Activated CD4-positive, alpha-beta T cell treated with anti-CD3 and anti-CD28 coated beads for 48 hours (primary cell): ENCODE results near the gene LMX1A.

Source experiments
- DNase-seq: peaks from one replicate; pipeline ENCODE4 v3.0.0-alpha.2; 2020

Gene LMX1A

DNA sequence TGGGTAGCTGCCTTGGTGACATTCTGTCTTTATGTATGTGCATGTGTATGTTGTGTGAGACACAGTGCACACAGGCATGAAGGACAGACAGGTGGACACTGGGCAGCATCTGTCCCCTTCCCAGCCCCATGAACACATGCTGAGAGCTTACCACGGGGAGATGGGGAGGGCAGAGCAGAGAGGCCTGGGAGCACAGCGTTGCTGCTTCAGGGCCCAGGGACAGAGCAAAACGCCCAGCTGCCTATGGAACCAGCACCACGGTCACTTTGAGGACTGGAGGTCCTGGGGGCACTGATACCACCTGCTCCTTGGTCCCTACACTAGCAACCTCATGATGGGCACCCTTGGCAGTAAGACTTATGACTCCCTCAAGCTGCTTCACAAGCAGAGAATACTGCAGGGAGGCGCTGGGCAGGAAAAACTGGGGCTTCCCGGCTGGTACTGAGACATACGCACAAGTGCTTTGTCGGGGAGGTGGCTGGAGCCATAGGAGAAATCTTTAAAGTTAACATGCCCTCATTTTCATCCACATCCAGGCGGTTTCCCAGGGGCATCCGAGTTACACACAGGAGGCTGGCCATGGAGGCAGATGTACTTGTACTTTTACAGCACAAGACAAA, 40.3 kb downstream of the LMX1A start:
- DNase-seq: no peak

DNA sequence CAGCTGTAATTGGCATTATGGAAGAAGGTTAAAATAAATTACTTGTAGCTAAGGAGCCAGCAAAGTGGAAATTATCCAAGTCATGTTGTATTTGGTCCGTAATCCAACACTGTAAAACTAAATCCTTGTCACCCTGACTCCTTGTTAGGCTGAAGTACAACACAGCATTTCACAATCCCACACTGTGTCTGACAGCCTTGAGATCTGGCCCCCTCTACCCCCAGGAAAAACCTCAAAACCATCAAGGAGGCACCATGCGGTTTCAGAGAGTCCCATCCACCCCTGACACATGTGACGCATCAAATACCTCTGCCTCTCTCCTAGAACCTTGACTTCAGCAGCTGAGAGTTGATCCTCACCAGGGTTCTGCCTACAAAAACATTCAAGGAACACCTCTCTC, 41.0 kb downstream of the LMX1A start:
- DNase-seq: no peak

DNA sequence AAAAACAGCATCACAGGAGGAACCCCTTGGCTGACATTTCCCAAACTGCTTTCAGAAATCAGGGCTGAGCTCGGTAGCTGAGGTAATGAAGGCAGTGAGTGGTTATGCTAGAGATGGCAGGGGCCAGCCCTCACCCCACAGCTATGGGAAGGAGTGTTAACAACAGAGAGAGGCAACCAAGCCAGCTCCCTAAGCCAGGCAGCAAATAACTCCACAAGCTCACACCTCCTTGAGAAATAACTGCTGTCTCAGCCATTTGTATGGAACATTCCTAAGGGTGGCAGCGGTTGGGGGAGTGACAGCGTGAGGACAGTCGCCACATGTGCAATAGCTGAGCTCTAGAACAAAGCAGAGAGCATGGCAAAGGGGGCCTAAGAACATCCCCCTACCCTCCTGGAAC, 42.6 kb downstream of the LMX1A start:
- no peak for DNase-seq

DNA sequence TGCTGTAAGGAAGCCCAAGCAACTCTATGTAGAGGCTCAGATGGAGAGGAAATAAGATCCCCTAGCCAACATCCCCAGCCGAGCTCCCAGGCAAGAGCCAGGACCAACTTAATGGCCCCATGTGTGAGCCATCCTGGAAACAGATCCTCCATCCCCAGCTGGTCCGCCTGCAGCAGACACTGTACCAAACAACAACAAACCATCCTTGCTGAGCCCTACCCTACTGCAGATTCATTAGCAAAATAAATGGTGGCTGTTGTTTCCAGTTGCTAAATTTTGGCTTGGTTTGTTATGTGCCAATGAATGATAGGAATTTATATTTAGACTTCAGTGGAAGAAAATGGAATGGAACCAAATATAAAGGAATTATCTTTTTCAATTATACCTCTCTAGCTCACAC, 43.9 kb downstream of the LMX1A start:
- DNase-seq: no peak

DNA sequence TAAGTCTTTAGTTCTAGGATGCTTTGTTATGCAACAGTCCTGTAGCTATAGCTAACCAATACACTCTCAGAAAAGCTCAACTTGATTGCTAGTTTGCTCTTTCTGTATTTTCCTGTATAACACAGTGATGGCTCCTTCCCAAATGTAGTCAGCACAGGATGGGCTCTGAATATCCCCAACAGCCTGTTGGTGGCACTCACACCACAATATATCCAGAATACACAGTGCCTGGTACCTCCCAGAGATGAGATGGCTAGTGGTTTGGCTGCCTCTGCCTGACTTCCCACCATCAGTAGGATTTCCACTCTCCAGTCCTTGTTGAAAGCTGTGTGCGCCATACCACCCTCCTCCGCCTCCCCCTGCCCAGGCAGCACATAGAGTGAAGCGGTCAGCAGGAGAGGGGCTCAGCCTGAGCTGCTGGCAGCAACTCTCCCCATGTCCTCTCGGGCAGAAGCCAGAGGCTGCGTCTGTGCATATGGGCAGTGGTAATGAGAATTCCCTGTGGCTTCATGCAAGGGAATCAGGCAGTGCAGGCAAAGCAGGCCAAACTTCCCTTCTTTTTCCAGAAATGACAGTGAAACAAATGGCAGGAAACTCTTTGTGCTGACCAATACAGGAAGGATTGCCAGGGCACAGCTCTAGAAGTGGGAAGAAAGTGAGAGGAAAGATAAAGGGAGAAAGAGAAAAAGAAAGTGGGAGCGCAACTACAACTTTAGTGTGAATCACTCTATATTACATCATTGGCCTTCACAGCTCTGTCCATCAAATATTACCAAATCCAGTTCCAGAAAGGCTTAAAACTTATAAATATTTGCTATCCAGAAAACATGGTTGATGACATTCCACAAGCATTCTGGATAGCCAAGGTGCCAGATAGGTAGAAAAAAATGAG, 49.7 kb downstream of the LMX1A start:
- DNase-seq: no peak

DNA sequence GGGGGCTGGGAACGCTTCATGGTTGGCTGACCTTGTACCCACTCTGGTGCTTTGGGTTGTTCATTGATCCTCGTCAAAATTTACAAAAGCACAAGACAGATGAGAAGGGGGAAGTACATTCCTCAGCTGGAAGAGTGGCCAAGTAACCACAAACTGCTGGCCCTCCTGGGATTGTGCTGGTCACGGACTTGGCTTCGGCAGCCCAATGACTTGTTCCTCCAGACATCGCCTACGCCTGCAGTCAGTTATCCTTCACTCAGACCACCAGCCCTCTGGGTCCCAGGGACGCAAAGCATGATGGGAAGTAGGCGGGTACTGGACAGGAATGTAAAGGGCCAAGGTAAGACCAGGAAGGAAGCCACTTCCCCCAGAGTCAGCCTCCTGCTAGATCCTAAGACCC, 53.1 kb downstream of the LMX1A start:
- DNase-seq: no peak

DNA sequence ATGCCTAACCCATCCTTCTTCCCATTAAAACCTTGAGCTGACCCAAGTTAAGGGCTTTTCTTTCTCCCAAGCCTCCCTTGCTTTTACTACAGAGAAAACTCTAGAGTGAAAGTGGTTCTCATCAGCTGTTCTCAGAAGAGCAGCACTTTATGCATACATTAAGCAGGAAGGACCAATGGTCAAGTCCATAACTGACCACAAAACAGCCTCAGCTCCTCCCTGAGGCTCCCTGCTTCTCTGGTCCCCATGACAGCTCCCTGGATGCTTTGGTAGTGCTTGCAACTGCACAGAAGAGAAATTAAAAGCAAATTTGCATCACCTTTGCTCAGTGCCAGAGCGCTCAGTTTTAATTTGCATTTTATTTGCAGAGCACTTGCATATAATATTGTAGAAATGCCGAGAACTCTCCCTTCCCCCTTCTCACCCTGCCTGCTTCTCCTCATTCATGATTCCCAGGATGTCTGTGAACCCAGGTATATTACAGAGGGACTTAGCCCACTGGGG, 56.1 kb downstream of the LMX1A start:
- DNase-seq: no peak

DNA sequence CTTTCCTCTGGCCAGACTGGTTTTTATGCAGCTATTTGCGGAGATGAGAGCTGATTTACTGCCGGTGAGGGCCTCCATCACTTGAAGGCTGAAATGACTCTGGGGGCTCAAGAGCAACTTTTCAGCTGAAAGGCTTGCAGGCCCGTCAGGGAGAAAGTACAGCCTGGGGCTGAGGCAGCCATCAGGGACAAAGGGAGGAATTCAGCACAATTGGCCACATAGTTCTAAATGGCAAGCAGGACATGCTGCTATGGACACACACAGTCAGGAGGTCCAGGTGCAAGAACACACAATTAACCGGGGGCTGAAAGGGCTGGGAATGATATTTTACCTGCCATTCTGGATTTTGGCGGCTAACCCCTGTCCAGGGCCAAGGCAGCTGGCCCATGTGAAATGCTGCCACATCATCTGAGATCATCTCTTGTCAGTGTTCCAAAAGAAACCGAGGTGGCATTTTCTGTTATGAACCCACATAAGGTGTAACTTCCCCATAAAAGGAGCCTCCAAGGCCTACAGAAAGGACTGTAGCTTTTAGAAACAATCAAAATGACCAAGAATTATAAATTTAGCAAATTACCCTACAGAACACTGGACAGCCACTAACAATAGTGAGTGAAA, 58.2 kb downstream of the LMX1A start:
- no peak for DNase-seq

DNA sequence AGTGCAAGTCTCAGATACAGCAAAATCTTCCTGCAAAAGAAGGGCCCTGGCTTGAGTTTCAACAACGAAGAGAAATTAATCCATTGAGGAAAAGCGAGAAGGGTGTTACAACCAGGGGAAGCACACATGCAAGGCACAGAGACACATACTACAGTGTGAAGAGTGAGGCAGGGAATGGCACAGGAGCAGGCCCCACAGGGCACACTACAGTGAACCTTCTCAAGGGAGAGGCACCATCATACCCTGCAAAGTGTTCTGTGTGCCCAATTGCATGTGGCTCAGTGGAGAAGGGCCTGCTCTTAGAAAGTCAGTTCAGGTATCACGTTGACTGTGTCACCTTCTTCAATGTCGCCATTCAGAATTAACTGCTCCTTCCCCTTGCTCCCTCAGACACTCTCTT, 60.3 kb downstream of the LMX1A start:
- no peak for DNase-seq

DNA sequence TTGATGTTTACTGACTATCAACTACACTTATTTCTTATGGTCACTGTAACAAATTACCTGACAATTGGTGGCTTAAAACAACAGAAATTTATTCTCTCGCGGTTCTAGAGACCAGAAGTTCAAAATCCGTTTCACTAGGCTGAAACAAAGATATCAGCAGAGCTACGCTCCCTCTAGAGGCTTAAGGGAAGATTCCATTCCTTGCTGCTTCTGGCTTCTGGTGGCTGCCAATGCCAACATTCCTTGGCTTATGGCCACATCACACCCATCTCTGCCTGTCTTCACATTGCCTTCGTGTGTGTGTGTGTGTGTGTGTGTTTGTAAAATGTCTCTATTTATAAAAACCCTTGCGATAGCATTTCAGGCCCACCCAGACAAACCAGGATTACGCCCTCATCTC, 66.4 kb downstream of the LMX1A start:
- DNase-seq: no peak

DNA sequence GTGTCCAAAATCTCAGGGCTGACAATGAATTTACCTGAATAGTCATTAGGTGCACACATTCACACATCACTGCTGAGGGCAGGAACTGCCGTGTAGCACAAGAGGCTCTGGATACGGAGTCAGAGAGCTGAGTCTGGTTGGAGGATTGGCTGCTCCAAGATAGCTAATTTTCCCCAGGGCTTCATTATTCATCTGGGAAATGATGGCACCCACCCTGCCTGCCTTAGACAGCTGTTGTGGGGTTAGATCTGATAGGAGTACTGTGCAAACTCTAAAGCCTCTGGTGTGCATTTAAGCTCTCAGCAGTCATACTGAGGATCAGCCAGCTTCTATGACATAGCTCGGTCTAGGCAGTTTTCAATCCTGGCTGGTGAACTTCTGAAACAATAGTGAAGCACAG, 67.0 kb downstream of the LMX1A start:
- DNase-seq: no peak

DNA sequence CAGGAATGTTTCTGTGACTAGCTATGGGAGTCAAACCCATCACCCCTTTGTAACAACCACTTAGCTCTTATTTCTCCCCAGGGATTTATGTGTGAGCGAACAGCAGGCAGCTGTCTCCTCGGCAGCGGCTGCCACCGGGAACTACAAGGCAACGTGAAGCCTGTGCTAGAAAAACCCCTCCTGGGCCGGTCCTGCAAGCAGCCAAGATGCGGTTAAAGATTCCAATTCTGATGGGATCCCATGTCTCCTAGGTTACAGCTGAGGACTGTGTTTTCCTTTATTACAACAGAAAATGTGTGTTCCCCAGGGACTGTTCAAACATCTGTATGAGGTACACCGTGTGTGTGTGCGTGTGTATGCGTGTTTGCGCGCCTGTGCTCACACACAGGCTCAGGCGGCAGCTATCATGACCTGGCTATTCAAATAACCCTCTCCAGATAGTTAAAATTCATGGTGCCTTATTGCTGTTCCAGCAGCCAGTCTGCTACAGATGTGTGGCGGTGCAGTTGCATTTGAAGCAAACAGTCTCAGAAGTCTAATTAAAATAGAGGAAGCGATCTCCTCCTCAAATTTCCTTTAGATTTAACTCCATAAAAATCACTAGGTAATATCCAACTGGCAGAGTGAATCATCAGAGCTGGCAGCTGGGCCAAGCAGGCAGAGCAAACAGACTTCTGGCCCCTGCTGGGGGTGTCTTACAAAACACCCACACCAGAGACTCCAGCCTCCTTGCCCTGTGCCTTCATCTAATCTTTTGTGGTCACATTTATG, 68.0 kb downstream of the LMX1A start:
- no peak for DNase-seq

DNA sequence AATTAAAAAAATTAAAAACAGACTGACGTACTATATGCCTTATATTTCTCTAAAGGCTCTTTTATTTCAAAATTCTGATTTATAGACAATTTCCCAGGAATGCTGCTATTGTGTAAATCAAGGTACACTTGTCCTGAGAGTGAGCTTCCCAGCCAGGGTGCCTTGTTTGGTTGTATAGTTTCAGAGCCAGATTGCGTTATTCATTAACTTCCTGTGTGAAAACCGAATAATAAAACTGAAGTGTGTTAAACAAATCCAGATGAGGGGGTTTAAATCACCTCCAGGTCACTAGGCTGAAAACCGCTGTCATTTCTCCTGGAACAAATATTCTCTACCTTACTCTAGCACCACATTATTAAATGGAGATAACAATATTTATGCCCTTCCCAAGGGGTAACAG, 68.7 kb downstream of the LMX1A start:
- no peak for DNase-seq

DNA sequence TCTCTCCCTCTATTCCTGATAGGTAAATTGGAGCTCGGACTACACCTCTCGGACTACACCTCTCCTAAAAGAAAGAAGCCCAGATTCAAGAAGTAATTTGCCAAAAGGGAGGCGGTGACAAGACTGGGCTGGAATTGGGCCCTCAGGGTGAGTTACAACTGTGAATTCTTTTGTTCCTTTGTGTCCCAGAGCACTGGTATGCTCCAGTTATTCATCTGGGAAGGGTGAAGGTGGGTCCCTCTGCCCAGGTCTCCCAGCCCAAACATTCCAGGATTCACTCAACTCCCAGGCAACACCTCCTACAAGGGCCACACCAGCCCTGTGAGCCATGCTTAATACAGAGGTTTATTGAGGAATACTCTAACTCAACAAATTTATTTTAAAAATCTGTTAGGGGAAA, 69.2 kb downstream of the LMX1A start:
- no peak for DNase-seq

DNA sequence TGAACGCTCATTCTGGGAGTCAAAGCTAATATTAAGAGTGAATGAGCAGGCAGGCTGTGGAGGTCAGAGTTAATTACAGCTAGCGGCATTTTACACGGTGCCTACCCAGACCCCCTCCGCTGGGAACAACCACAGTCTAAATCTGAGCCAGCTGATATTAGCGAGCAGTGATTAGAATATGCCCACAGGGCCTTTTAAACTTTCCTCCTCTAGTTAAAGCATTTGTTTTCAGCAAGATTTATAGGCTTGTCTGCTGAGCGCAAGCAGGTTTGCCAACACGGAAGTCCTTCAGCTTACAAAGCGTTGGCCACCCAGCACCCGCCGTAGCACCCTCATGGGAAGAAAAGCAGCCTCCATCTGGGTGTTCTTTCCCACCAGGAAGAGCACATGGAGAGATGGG, 72.1 kb downstream of the LMX1A start:
- no peak for DNase-seq

DNA sequence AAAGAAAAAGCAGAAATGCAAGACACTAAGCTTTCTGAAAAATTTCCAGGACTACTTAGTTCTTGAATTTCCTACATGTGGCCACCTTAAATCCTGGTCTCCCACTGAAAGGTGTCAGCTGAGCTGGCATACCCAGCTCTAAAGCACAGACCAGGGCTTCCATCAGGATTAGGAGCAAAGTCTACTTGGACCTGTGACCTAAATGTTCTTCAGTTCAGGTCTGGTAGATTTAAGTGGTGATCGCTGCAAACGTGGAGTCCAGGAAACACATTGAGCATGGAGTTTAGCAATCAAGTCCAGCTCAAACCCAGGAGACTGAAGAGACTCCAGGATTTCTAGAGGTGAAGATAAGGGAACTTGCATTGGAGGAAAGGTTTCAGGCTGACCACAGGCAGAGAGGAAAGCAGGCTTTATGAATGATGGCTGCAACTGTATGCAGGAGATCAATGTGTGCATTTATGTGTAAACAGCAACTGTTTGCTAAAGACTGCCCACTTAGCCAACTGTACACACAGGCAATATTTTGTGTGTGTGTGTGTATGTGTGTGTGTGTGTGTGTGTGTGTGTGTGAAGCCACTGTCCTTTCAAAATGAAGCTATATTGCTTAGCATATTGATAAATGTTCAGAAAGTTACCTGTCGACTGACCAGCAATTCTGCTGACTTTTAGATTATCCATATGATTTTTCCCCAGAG, 75.2 kb downstream of the LMX1A start:
- DNase-seq: no peak

DNA sequence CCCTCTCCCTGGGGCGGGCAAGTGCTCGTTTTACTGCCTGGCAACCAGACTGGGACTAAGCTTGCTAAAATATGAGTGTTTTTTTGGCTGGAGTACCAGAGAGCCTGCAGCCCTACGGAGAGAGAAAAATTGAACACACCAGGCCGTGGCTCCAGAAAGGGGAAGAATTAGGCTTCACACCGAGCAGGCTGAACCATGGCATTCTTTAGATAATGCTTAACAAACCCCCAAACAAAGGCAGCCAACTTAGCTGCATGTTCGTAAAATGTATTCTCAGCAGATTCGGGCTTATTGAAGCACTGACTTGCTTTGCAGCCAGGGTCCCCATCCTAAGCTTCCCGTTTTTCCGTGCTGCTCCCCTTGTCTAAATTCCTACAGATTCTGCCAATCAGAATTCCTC, 76.6 kb downstream of the LMX1A start:
- DNase-seq: no peak

DNA sequence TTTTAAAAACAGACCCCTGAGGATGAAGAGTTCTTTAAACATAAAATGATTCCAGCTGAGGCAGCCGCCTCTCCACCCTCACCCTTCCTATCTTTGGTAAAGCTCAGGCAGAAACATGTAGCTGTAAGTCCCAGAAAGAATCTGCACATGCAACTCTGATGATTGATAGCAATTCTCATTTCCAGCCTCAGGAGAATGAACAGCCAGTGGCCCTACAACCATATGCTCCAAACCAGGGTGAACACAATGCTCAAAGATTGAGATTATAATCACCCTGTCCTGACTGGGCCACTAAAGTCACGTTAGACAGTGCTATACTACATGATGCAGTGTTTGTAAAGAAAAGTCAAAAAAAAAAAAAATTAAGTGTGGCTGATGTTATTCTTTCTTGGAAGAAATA, 80.2 kb downstream of the LMX1A start:
- DNase-seq: no peak

DNA sequence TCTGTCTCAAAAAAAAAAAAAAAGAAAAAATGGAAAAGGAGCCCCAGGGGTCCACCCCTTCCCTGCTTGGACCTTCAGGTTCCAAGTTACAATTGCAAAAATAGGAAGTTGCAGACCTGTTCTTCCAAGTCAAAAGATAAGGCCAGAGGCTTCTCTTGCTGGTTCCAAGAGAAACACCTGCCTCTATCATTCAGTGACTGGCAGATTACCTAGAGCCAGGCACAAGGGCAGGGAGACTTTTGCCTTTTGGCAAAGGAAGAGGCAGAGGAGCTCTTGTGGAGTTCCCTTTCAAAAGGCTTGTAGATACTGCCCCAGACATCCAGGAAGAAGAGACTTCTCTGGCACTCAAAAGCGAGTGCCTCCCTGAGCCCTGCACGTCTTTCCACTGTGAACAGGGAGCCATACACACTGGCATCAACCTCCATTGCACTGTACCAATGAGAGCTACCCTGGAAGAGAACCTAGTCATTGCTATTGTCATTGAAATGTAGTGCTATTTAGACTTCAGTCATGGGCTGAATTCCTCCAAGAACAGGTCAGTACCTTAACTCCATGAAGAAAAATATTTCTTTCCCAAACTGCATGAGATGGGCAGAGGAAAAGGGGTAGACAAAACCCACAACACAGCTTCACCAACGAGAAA, 91.2 kb downstream of the LMX1A start:
- DNase-seq: no peak

DNA sequence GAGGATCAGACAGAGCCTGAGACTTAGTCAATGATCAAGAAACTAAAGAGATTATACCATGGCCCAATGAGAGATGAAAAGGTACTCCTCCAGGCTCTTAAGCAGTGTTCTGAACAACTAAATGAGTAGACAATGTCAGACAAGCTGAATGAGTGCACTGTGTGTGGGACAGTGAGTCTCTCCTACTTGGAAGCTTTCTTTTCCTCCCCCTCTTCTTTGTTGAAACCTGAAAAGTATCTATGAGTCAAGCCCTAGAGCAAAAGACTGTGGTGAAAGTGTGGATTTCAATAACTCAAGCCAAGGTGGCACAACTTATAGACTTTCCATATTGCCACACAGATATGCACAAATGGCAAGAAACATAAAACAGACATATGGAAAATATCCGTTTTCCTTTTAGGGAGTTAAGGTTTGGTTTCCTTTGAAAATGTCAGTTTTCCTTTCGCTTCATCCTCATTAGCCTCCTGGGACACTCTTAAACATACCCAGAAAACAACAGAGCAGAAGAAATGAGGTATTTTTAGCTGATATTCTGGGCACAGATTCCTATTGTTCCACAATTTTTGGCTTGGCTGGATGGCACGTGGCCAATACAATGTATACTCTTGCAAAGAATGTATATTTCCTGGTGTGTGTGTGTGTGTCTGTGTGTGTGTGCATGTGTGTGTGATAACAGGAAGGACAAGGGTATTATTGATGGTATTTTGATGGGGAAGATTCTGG, 96.6 kb downstream of the LMX1A start:
- no peak for DNase-seq

DNA sequence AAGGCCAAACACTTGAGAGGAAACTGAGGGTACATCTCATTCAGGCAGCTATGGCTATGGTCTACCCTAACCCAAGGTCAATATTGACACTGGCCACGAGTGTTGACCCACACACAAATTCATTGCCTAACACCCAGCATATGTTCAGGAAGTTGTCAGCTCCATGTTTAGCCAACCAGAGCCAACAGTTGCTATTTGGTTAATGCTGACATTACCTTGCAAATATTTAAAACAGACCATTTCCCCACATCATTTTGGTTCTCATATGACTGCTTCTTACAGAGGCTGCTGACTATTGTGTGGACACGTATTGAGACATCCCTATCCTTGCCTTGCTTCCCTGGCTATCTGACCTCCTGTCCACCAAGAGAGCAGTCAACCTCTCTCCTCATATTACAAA, 97.3 kb downstream of the LMX1A start:
- no peak for DNase-seq
